Activated B cell treated with CpG ODN at 0.5 μM for 24 hours (primary cell): ENCODE data around the gene TMEM238. TPM values are rescaled to one million over a fixed set of nuclear protein-coding genes. Genes with fewer than 3 reads are reported as not detected.

Experiments used
- ATAC-seq: fragments of 200-7000 bp; cut with Tn5 transposase; one replicate; pipeline ENCODE4 v1.10.0; 2021; ENCODE audit warnings: low read depth, mild to moderate bottlenecking, moderate library complexity
- CTCF ChIA-PET: fragments of 350-600 bp; sonication (Branson Sonifier 250); formaldehyde crosslinking; loops from one replicate; lab custom pipeline; 2021; ENCODE audit warnings: antibody characterized with exemption; lab: Charles Lee
- POLR2A ChIA-PET: fragments of 350-600 bp; sonication (Branson Sonifier 250); formaldehyde crosslinking; loops from one replicate; lab custom pipeline; 2021; ENCODE audit warnings: antibody characterized with exemption; lab: Charles Lee
- DNase-seq: peaks from one replicate; pipeline ENCODE4 v3.0.0; 2022
- H3K27ac Mint-ChIP-seq: one replicate; pipeline ENCODE4 v1.8.0; 2020; ENCODE audit warnings: mixed read lengths
- H3K27me3 Mint-ChIP-seq: one replicate; pipeline ENCODE4 v1.8.0; 2021; ENCODE audit warnings: mixed read lengths
- H3K36me3 Mint-ChIP-seq: one replicate; pipeline ENCODE4 v1.8.0; 2021; ENCODE audit warnings: low read depth, mixed read lengths
- H3K4me1 Mint-ChIP-seq: one replicate; pipeline ENCODE4 v1.8.0; 2021; ENCODE audit warnings: mixed read lengths
- H3K4me3 Mint-ChIP-seq: one replicate; pipeline ENCODE4 v1.8.0; 2020; ENCODE audit warnings: mild to moderate bottlenecking, mixed read lengths
- H3K9me3 Mint-ChIP-seq: one replicate; pipeline ENCODE4 v1.8.0; 2020; ENCODE audit warnings: mixed read lengths
- intact Hi-C: fragments of 100-400 bp; cut with micrococcal nuclease; formaldehyde crosslinking; loops from one replicate; pipeline ENCODE4 v1.15.1; 2024
- total RNA-seq: library from RNA; stranded (reverse); gene quantifications from 2 replicates; pipeline ENCODE4 v1.2.3, GENCODE V29; 2022
- TF ChIP-seq, protein P1 (sequence below): fragments of 200-600 bp; IDR thresholded peaks from one replicate; pipeline ENCODE4 v1.8.0; 2022; ENCODE audit warnings: antibody characterized with exemption, mild to moderate bottlenecking

TMEM238 gene
- total RNA-seq, 1 donor from 2014 or later, result 3.8 TPM

DNA sequence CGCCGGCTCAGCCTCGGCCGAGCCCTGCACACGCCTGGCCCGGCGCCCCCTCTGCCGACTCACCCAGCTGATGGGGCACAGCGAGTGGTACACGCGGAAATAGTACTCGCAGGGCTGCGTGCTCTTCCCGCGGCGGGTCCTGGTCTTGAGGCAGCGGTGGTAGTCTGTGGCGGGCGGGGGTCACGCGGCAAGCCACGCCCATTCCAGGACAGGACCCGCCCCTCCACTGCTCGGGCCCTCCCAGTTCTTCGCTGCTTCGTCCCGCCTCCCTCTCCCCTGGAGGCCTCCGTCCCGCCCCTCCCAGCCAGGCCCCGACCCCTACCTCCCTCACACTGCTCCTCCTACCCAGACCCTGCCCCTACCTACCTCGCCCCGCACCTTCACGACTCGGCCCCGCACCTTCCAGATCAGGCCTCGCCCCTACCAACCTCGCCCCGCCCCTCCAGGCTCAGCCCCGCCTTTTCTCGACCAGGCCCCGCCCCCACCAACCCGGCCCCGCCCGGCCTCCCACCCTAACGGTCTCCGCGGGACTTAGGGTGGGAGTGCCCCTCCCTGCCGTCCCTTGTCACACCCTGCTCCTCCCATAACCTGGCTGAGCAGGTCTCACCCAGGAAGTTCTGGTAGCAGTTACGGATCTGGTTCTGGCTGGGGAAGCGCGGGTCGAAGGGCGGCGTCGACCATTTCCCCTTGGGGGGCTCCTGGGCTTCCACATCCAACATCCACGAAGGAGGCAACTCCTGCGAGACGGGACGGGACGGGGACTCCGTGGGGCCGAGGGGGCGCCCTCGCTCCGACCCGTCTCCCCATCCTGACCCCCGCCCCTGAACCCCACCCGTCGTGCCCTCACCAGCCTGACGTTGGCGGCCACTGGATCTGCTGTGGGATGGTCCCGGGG lies 30.0 kb downstream of the TMEM238 start:
- Mint-ChIP-seq H3K36me3 (no peaks in the 10 kb centered on the region), H3K4me1 (peaks cover 18% of the 10 kb centered on the region), H3K27me3 (peaks cover 50% of the 10 kb centered on the region), H3K4me3 (peak overlapping the region; percentile 79), H3K27ac (no peak overlapping the region), H3K9me3 (no peaks in the 10 kb centered on the region)
- POLR2A ChIA-PET, result interaction anchor here (1.1 kb wide), 1 partner anchor 15 kb away, joined by 5 read pairs; no protein-coding TSS in a partner anchor
- intact Hi-C loops, result loop anchor here (1.0 kb wide), 1 partner anchor 15 kb away; the partner anchor contains the start of gene KMT5C
- DNase-seq, result peak; percentile 66
- TF ChIP-seq, protein P1, sequence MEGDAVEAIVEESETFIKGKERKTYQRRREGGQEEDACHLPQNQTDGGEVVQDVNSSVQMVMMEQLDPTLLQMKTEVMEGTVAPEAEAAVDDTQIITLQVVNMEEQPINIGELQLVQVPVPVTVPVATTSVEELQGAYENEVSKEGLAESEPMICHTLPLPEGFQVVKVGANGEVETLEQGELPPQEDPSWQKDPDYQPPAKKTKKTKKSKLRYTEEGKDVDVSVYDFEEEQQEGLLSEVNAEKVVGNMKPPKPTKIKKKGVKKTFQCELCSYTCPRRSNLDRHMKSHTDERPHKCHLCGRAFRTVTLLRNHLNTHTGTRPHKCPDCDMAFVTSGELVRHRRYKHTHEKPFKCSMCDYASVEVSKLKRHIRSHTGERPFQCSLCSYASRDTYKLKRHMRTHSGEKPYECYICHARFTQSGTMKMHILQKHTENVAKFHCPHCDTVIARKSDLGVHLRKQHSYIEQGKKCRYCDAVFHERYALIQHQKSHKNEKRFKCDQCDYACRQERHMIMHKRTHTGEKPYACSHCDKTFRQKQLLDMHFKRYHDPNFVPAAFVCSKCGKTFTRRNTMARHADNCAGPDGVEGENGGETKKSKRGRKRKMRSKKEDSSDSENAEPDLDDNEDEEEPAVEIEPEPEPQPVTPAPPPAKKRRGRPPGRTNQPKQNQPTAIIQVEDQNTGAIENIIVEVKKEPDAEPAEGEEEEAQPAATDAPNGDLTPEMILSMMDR, result no peak
- CTCF ChIA-PET, result no interaction called here
- peak; percentile 93 for ATAC-seq

DNA sequence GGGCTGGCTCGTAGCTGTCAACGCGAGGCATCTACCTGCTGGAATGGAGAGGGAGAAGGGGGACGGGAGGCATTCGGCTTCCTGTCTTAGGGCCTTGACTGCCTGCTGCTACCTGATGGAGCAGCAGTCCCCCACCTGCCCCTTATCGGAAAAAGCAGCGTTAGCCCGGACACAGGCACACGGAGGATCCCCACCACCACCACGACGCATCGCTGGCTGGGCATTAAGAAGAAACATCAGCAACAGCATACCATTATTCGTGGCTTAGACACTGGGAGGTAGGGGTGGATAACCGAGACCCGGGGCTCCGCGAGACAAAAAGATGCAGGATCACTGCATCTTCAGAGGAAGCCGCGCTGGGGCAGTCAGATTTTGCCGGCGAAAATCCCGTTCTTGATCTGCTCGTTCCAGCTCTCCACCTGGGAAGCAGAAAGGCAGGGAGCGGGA lies 30.7 kb downstream of the TMEM238 start:
- ChIA-PET CTCF (no interaction called here), POLR2A (interaction anchor here (1.1 kb wide), 1 partner anchor 14 kb away, joined by 5 read pairs; no protein-coding TSS in a partner anchor)
- ATAC-seq, result no peak
- DNase-seq, result no peak
- no peak overlapping the region for H3K27ac Mint-ChIP-seq
- no peaks in the 10 kb centered on the region for H3K36me3 Mint-ChIP-seq
- TF ChIP-seq, protein P1, result no peak
- peaks cover 48% of the 10 kb centered on the region for H3K27me3 Mint-ChIP-seq
- intact Hi-C loops, result no loop called here
- no peaks in the 10 kb centered on the region for H3K9me3 Mint-ChIP-seq
- peaks cover 18% of the 10 kb centered on the region for H3K4me1 Mint-ChIP-seq
- H3K4me3 Mint-ChIP-seq, result peak overlapping the region; percentile 79

DNA sequence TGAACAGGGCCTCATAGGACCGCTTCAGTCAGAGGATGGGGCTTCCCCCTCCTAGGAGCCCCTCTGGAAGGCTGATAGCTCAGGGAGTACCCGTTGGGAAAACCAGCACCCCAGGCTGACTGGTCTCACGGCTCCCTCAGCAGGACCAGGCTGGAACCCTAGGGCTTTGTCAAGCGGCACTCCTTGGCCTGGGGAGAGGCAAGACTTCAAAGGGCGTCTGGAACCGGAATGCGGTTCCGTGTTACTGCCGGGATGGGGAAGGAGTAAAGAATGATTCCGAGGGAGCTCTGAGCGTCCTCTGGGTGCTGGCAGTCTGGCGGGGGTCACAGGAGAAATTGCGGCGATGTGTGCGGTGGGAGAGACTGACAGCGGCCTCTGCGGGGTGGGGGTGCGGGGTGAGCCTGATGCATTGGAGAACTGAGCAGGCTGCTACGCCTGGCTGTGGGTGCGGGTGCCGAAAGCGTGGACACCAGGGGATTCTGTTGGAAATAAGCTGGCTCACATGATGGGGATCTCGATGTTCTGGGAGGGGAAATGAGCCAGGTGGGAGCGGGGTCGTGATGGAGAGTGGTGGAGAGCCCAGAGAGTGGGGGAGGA lies 31.4 kb downstream of the TMEM238 start:
- peak overlapping the region; percentile 42 for H3K4me3 Mint-ChIP-seq
- DNase-seq (no peak), ATAC-seq (no peak)
- no peaks in the 10 kb centered on the region for H3K9me3 Mint-ChIP-seq
- H3K36me3 Mint-ChIP-seq, result no peaks in the 10 kb centered on the region
- H3K27me3 Mint-ChIP-seq, result peaks cover 45% of the 10 kb centered on the region
- no peak overlapping the region for H3K27ac Mint-ChIP-seq
- intact Hi-C loops, result no loop called here
- H3K4me1 Mint-ChIP-seq, result peaks cover 18% of the 10 kb centered on the region
- ChIA-PET CTCF (no interaction called here), POLR2A (interaction anchor here (1.1 kb wide), 1 partner anchor 14 kb away, joined by 5 read pairs; no protein-coding TSS in a partner anchor)
- TF ChIP-seq, protein P1, result no peak

DNA sequence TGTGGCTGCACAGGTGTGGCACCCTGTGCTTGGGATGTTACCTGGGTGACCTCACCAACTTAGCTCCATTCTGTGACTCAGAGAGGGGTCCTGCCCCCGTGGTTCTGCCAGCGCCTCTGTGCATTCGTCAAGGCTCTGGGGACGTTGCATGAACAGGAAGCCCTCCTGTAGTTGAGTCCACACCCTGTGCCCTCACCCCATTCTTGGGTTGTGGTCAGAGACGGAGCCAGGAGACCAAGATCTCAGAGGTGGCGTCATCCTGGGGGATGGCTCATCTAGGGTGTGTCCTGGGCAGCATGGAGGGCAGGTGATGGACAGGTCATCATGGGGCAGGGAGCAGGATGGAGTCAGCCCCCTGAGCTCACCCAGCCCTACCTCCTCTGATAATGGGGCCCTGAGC lies 32.1 kb downstream of the TMEM238 start:
- Mint-ChIP-seq H3K4me3 (no peak overlapping the region), H3K27ac (no peak overlapping the region), H3K4me1 (peaks cover 18% of the 10 kb centered on the region), H3K9me3 (no peaks in the 10 kb centered on the region), H3K36me3 (no peaks in the 10 kb centered on the region), H3K27me3 (peaks cover 40% of the 10 kb centered on the region)
- TF ChIP-seq, protein P1, result no peak
- intact Hi-C loops, result no loop called here
- ChIA-PET CTCF (no interaction called here), POLR2A (no interaction called here)
- ATAC-seq, result no peak
- DNase-seq, result no peak
